IPS DF 4.7 (cell line): ENCODE results near the gene JPH2.
A peak's percentile ranks its signal among the peaks of the same experiment; 100 is the strongest.
"Not testable (repeated sequence)": the region's sequence is repeated elsewhere in the genome, so short reads cannot be mapped to it uniquely, and the experiment has no call there.

Source experiments
- DNase-seq: peaks from one replicate; pipeline ENCODE4 v3.0.0-alpha.2; 2013; ENCODE audit warnings: low spot score; ENCODE audit errors: extremely low read depth

Gene JPH2

GRCh38 chr20:44187054-44187771, at the start of gene JPH2:
Gene JPH2 (minus strand): TSS chr20:44187188. CDS start chr20:44186705, 483 bp downstream.
- DNase-seq, result no peak

DNA sequence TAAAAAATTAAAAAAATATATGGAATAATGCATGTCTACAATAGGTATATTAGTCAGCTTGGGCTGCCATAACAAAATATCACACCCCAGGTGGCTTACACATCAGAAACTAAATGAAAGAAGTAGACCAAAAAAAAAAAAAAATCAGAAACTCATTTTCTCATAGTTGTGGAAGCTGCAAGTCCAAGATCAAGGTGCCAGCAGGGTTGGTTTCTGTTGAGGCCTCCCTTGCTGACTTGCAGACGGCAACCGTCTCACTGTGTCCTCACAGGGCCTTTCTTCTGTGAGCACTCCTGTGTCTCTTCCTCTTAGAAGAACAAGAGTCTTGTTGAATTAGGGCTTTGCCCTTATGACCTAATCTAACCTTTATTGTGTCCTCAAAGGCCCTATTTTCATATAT, 48.7 kb upstream of the JPH2 start:
- DNase-seq, result no peak

GRCh38 chr20:44234566-44235317, 47.8 kb upstream of the JPH2 start:
- DNase-seq, result no peak

- DNase-seq, result no peak
Measured at GRCh38 chr20:44233436-44234016, 46.5 kb upstream of the JPH2 start.

DNA sequence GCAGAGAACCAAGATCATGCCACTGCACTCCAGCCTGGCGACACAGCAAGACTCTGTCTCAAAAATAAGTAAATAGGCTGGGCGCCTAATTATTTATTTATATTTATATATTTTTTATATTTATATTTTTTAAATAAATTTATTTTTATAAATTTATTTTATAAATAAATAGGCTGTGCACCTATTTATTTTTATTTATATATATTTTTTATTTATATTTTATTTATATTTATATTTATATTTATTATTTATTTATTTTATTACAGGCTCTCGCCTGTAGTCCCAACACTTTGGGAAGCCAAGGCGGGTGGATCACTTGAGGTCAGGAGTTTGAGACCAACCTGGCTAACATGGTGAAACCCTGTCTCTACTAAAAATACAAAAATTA, 45.5 kb upstream of the JPH2 start:
- not testable (repeated sequence) for DNase-seq

- DNase-seq, result no peak
Measured at GRCh38 chr20:44231713-44232468, 44.9 kb upstream of the JPH2 start.

DNA sequence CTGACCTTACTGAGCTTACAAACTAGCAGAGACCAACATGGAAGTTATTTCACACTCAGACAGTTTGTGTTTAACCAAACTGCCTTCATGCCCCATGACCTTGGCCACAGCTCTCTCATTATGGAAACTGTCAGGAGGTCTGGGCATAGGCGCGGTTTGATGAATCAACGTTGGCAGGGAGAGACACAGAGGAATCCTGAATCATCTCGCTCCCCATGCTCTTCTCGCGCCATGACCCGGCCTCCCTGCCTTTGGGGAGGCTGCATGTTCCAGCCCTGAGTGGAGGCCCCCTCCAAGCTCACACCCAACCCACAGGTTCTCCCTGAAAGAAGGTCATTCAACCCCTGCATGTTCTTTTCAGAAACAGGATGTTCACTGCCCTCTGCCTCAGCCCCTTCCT, 44.2 kb upstream of the JPH2 start:
- no peak for DNase-seq

- DNase-seq, result no peak
Measured at GRCh38 chr20:44228465-44229258, 41.7 kb upstream of the JPH2 start.

DNA sequence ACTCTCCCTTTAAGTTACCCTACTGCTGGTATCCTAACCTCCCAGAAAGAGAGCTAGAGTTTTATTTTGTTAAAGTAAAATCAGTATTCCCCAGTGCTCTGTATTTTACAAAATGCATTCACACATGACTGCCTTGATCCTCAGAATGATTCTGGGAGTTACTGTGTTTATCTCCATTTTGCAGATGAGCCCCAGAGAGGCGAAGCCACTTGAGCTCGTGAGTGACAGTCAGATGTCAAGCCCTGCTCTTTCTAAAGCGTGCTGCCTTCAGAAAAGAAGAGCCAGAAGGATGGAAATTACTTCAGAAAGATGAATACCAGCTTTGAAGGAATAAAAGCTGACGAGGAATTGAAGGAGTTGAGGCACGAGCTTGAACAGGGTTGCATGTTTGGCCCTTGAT, 37.6 kb upstream of the JPH2 start:
- no peak for DNase-seq

DNA sequence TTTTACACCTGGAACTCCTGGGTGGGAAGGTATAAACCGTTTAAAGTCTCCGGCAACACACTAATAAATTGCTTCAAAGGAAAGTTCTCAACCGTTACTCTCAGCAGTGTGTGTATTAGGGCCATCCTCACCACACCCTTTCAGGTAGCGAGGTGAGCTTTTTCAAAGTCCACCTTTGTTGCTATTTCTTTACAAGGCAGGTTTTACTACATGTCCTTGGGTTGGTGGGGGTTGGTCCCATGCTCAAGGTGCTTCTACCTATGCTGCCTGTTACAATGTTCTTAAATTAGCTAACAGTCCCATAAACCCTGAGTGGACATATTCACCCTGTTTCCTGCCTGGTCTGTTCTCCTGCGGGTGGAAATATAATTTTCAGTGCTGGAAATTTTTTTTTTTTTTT, 36.7 kb upstream of the JPH2 start:
- DNase-seq, result no peak

DNA sequence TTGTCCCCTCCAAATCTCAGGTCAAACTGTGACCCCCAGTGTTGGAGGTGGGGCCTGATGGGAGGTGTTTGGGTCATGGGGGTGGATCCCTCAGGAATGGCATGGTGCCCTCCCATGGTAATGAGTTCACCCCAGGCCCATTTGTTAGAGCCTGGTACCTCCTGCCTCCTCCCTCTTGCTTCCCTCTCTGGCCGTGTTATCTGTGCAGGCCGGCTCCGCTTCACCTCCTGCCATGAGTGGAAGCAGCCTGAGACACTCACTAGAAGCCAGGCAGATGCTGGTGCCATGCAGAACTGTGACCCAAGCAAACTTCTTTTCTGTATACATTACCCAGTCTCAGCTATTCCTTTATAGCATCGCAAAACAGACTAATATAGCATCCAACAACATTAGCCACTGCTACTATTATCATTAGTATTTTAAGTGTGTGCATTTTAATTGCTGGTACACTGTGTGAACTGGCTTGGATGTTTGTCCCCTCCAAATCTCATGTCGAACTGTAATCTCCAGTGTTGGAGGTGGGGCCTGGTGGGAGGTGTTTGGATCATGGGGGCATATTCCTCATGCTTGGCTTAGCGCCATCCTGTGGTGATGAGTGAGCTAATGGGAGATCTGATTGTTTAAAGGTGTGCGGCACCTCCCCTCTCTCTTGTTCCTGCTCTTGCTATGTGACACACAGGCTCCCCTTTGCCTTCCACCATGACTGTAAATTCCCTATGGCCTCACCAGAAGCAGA, 35.8 kb upstream of the JPH2 start:
- no peak for DNase-seq

DNA sequence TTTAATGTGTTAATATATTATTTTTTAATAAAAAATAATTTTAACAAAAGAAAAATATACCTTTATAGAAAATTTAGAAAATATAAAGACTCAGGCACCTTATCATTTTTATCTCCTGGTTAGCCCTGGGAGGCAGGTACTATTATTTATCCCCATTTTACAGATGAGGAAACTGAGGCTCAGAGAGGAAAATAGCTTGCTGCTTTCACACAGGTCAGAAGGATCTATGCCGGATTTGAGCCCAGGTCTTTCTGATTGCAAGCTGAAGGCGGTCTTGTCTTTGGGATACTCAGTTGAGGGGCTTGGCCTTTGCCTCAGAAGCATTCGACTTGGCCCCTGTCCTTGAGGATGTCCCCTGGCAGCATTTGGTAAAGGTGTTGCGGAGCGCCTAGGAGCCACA, 35.0 kb upstream of the JPH2 start:
- DNase-seq, result no peak

- DNase-seq, result no peak
Measured at GRCh38 chr20:44221368-44221954, 34.5 kb upstream of the JPH2 start.

- DNase-seq, result no peak
Measured at GRCh38 chr20:44219791-44220190, 32.8 kb upstream of the JPH2 start.

DNA sequence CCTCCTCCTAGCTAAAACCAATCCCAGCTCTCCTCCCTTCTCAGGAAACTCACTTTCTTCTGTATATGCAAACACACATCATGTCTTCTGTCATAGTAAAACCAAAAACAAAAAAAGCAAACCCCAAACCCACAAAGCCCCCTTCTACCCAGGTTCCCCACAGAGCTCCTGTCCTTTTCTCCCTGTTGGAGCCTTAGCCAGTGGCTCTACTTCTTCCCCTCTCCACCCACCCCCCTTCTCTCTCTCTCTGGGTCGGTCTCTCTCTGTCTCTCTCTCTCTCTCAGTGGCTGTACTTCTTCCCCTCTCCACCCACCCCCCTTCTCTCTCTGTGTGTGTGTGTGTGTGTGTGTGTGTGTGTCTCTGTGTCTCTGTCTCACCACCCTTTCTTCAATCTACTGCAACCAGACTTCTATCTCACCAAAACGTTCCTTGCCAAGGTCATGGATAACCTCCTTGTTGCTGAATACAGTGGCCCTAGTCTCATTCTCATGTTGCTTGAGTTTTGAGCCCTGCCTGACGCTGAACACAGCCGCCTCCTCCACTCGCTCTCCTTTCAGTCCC, 32.3 kb upstream of the JPH2 start:
- DNase-seq, result no peak

DNA sequence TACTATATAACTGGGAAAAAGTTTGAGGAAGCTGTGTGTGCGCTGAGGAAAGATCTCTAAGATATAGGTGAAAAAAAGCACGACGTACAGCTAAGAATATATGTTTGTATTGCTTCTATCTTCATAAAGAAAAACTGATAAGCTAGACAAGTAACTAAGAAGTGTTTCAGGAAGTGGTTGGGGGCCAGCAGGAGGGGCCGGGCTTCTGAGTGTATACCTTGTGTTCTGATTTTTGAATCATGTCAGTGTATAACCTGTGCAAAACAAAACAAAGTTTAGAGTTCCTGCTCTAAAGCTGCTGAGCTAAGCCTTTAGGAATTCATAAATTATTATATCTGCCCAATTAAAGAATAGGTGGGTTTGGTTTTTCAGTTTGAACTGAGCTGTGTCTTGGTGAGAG, 31.5 kb upstream of the JPH2 start:
- DNase-seq, result no peak

GRCh38 chr20:44217342-44218092, 30.5 kb upstream of the JPH2 start:
- peak; percentile 53 for DNase-seq

GRCh38 chr20:44215125-44215524, 28.1 kb upstream of the JPH2 start:
- no peak for DNase-seq

- DNase-seq, result no peak
Measured at GRCh38 chr20:44212792-44213191, 25.8 kb upstream of the JPH2 start.
